Activated CD8-positive, alpha-beta memory T cell treated with anti-CD3 and anti-CD28 coated beads, Interleukin-2, amount 50 U/mL, for 48 hours (primary cell): Measurements from ENCODE around the gene ADAMTS7.
"Not testable (repeated sequence)": the region's sequence is repeated elsewhere in the genome, so short reads cannot be mapped to it uniquely, and the experiment has no call there.

ENCODE experiments used
- DNase-seq: peaks from one replicate; pipeline ENCODE4 v3.0.0-alpha.2; 2020

Gene ADAMTS7

GRCh38 chr15:78764340-78765153 is 46.7 kb downstream of the ADAMTS7 start:
- not testable (repeated sequence) for DNase-seq

GRCh38 chr15:78763796-78764241 is 47.4 kb downstream of the ADAMTS7 start:
- peak; percentile 47 for DNase-seq

GRCh38 chr15:78762985-78763795 is 48.1 kb downstream of the ADAMTS7 start:
- no peak for DNase-seq

- peak; percentile 47 for DNase-seq
Observed at GRCh38 chr15:78762386-78762961, 48.8 kb downstream of the ADAMTS7 start.

- no peak for DNase-seq
Observed at GRCh38 chr15:78761891-78762385, 49.3 kb downstream of the ADAMTS7 start.

GRCh38 chr15:78761475-78761874 is 49.8 kb downstream of the ADAMTS7 start:
- peak; percentile 77 for DNase-seq

- DNase-seq, result no peak
Observed at GRCh38 chr15:78761020-78761419, 50.2 kb downstream of the ADAMTS7 start.

GRCh38 chr15:78760091-78760882 is 51.0 kb downstream of the ADAMTS7 start:
- not testable (repeated sequence) for DNase-seq

GRCh38 chr15:78759361-78759998 is 51.8 kb downstream of the ADAMTS7 start:
- DNase-seq, result not testable (repeated sequence)

GRCh38 chr15:78758486-78759200 is 52.6 kb downstream of the ADAMTS7 start:
- not testable (repeated sequence) for DNase-seq

GRCh38 chr15:78758084-78758483 is 53.2 kb downstream of the ADAMTS7 start:
- DNase-seq, result not testable (repeated sequence)

GRCh38 chr15:78757636-78757905 is 53.7 kb downstream of the ADAMTS7 start:
- DNase-seq, result no peak

- DNase-seq, result peak; percentile 76
Observed at GRCh38 chr15:78756781-78757635, 54.3 kb downstream of the ADAMTS7 start.

- DNase-seq, result not testable (repeated sequence)
Observed at GRCh38 chr15:78755900-78756591, 55.2 kb downstream of the ADAMTS7 start.

- DNase-seq, result not testable (repeated sequence)
Observed at GRCh38 chr15:78754637-78755280, 56.5 kb downstream of the ADAMTS7 start.

- not testable (repeated sequence) for DNase-seq
Observed at GRCh38 chr15:78753751-78754535, 57.3 kb downstream of the ADAMTS7 start.

GRCh38 chr15:78753359-78753659 is 58.0 kb downstream of the ADAMTS7 start:
- not testable (repeated sequence) for DNase-seq
